Esophagus (tissue), 2 donors: ENCODE data around the gene TSHZ2. TPM values are rescaled to one million over a fixed set of nuclear protein-coding genes. Genes with fewer than 3 reads are reported as not detected.
"Not testable (repeated sequence)": the region's sequence is repeated elsewhere in the genome, so short reads cannot be mapped to it uniquely, and the experiment has no call there.

ENCODE experiments used
- H3K27ac ChIP-seq, 2 donors: one replicate each; pipeline ENCODE4 v1.5.1; 2013; ENCODE audit warnings: low read depth in 2 of 2, mild to moderate bottlenecking in 2 of 2, inconsistent platforms in 1 of 2, low read length in 1 of 2, moderate library complexity in 1 of 2
- H3K27me3 ChIP-seq, 2 donors: one replicate each; pipeline ENCODE4 v1.6.1; 2013; ENCODE audit warnings: low read length in 2 of 2, control low read depth in 1 of 2, mild to moderate bottlenecking in 1 of 2; ENCODE audit not compliant: insufficient read depth in 2 of 2, control insufficient read depth in 1 of 2
- H3K36me3 ChIP-seq, 2 donors: one replicate each; pipeline ENCODE4 v1.6.1; 2013; ENCODE audit warnings: low read length in 1 of 2; ENCODE audit not compliant: control insufficient read depth in 2 of 2, insufficient read depth in 2 of 2
- H3K4me1 ChIP-seq, 2 donors: one replicate each; pipeline ENCODE4 v1.6.1; 2013; ENCODE audit warnings: low read length in 1 of 2; ENCODE audit not compliant: control insufficient read depth in 2 of 2, insufficient read depth in 2 of 2
- H3K4me3 ChIP-seq, 2 donors: one replicate each; pipeline ENCODE4 v1.5.1; 2013; ENCODE audit warnings: low read length in 2 of 2, mild to moderate bottlenecking in 2 of 2, low read depth in 1 of 2, moderate library complexity in 1 of 2
- H3K9me3 ChIP-seq, 2 donors: one replicate each; pipeline ENCODE4 v1.6.1; 2013; ENCODE audit warnings: mild to moderate bottlenecking in 2 of 2, low read depth in 1 of 2, low read length in 1 of 2, moderate library complexity in 1 of 2; ENCODE audit not compliant: control insufficient read depth in 2 of 2, insufficient read depth in 1 of 2
- WGBS, 2 donors: extraction: QIAGEN DNeasy Blood & Tissue Kit; methylation state at CpG; one replicate each; pipeline ENCODE4 v1.1.7; 2013; 5-methylcytosine and 5-hydroxymethylcytosine counted together
- polyA plus RNA-seq, 2 donors: library from polyadenylated mRNA; stranded (reverse); fragments of 200-250 nt; gene quantifications; one replicate each; pipeline ENCODE4 v1.2.3, GENCODE V29; 2013
- donor health status: healthy with polysubstance abuse.
- donor health status: Bipolar disorder and iron deficiency.

The TSHZ2 gene
- polyA plus RNA-seq, 2 donors = 4.6 to 11.7 TPM

- Histone ChIP-seq H3K36me3 (no peaks in the 10 kb centered on the region), H3K27ac (peak overlapping the region in 1 of 2 donors; percentile 8), H3K4me1 (no peaks in the 10 kb centered on the region), H3K4me3 (no peak overlapping the region), H3K27me3 (no peaks in the 10 kb centered on the region), H3K9me3 (no peaks in the 10 kb centered on the region)
- 71% methylated on average over 10 of the region's 10 CpGs for WGBS, 2 donors
Measured at GRCh38 chr20:53081916-53082863, 110.0 kb downstream of the TSHZ2 start.

GRCh38 chr20:53083411-53083810, 111.3 kb downstream of the TSHZ2 start:
- WGBS, 2 donors = 90 to 92% methylated on average over 7 of the region's 7 CpGs

GRCh38 chr20:53084408-53084997, 112.3 kb downstream of the TSHZ2 start:
- Histone ChIP-seq H3K9me3 (no peaks in the 10 kb centered on the region), H3K27ac (no peak overlapping the region), H3K36me3 (no peaks in the 10 kb centered on the region), H3K4me3 (no peak overlapping the region), H3K4me1 (no peaks in the 10 kb centered on the region), H3K27me3 (no peaks in the 10 kb centered on the region)

More at GRCh38 chr20:53083411-53083810, 111.3 kb downstream of the TSHZ2 start:
- H3K4me1 ChIP-seq = no peaks in the 10 kb centered on the region
- no peak overlapping the region for H3K4me3 ChIP-seq
- H3K36me3 ChIP-seq = no peaks in the 10 kb centered on the region
- no peaks in the 10 kb centered on the region for H3K27me3 ChIP-seq
- H3K9me3 ChIP-seq = no peaks in the 10 kb centered on the region
- no peak overlapping the region for H3K27ac ChIP-seq

GRCh38 chr20:53085720-53086119, 113.6 kb downstream of the TSHZ2 start:
- no peaks in the 10 kb centered on the region for H3K4me1 ChIP-seq
- H3K36me3 ChIP-seq = no peaks in the 10 kb centered on the region
- no peak overlapping the region for H3K27ac ChIP-seq
- H3K4me3 ChIP-seq = no peak overlapping the region
- WGBS, 2 donors = 82 to 88% methylated on average over 5 of the region's 5 CpGs
- H3K9me3 ChIP-seq = no peaks in the 10 kb centered on the region
- no peaks in the 10 kb centered on the region for H3K27me3 ChIP-seq

GRCh38 chr20:53087037-53087777, 115.0 kb downstream of the TSHZ2 start:
- 60 to 64% methylated on average over 8 of the region's 8 CpGs for whole genome bisulfite sequencing, 2 donors

GRCh38 chr20:53088786-53089185, 116.6 kb downstream of the TSHZ2 start:
- H3K4me1 ChIP-seq = no peaks in the 10 kb centered on the region
- no peaks in the 10 kb centered on the region for H3K27me3 ChIP-seq
- no peak overlapping the region for H3K27ac ChIP-seq
- no peak overlapping the region for H3K4me3 ChIP-seq
- no peaks in the 10 kb centered on the region for H3K36me3 ChIP-seq
- 86 to 87% methylated on average over 10 of the region's 10 CpGs for WGBS, 2 donors
- H3K9me3 ChIP-seq = no peaks in the 10 kb centered on the region

More at GRCh38 chr20:53087037-53087777, 115.0 kb downstream of the TSHZ2 start:
- Histone ChIP-seq H3K4me1 (no peaks in the 10 kb centered on the region), H3K27ac (no peak overlapping the region), H3K27me3 (no peaks in the 10 kb centered on the region), H3K4me3 (no peak overlapping the region), H3K9me3 (no peaks in the 10 kb centered on the region), H3K36me3 (no peaks in the 10 kb centered on the region)

- not testable (repeated sequence) for H3K9me3 ChIP-seq, H3K4me1 ChIP-seq, H3K27ac ChIP-seq, H3K4me3 ChIP-seq, H3K36me3 ChIP-seq, H3K27me3 ChIP-seq
- 62 to 67% methylated on average over 1 of the region's 1 CpG for WGBS, 2 donors
Measured at GRCh38 chr20:53089851-53090250, 117.7 kb downstream of the TSHZ2 start.

GRCh38 chr20:53091789-53092188, 119.6 kb downstream of the TSHZ2 start:
- no peak overlapping the region for H3K4me3 ChIP-seq
- no peaks in the 10 kb centered on the region for H3K4me1 ChIP-seq
- H3K9me3 ChIP-seq = no peaks in the 10 kb centered on the region
- H3K27ac ChIP-seq = no peak overlapping the region
- no peaks in the 10 kb centered on the region for H3K27me3 ChIP-seq
- no peaks in the 10 kb centered on the region for H3K36me3 ChIP-seq
- WGBS, 2 donors = 89 to 91% methylated on average over 4 of the region's 4 CpGs

GRCh38 chr20:53092772-53093300, 120.7 kb downstream of the TSHZ2 start:
- no peak overlapping the region for H3K27ac ChIP-seq

More at GRCh38 chr20:53092772-53093300, 120.7 kb downstream of the TSHZ2 start:
- Histone ChIP-seq H3K36me3 (no peaks in the 10 kb centered on the region), H3K27me3 (no peaks in the 10 kb centered on the region), H3K4me1 (no peaks in the 10 kb centered on the region), H3K9me3 (no peaks in the 10 kb centered on the region), H3K4me3 (no peak overlapping the region)
- WGBS, 2 donors = 78 to 83% methylated on average over 6 of the region's 6 CpGs
